ENCODE measurements around the gene HTR1A.

HTR1A gene

DNA sequence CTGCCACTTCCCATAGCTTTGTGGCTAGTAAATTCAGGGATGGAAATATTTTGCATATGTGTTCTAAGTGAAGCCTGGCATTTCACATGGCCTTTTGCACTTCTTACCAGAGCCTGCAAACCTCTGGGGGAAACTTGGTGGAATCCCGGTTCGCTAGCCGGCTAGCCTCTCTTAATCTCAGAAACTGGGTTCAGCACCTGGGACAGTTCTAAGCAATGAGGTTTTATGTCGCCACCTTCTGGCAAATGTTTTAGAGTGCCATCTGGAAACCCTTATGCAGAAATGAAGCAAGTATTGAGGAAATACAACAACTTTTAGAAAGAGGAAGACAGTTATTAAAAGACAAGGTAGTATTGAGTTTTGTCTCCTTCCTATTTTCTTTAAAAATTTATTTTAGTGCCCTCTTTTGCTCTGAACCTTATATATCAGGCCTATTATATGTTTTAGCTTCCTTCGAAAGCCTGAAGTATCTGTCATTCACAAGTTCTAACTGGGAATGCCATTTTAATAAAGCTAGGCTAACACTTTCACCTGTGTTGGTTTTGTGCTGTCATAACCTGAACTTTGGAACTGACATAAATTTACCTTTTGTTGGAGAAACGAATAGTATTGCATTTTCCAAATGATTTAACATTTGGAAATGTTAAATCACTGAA is 963 bp upstream of the HTR1A start:
- H3K36me3 ChIP-seq, result no peaks in the 10 kb centered on the region
- no peaks in the 10 kb centered on the region for H3K4me1 ChIP-seq (ENCODE audit: control insufficient read depth in 1 of 2, insufficient read depth in 1 of 2, low read depth in 1 of 2, low read length in 1 of 2)
- no peak for TF ChIP-seq CTCF (IDR thresholded peaks at IDR 0.05)
- H3K27ac ChIP-seq, result no peak overlapping the region
- peaks cover 50% of the 10 kb centered on the region for H3K27me3 ChIP-seq
- no peaks in the 10 kb centered on the region for H3K9me3 ChIP-seq
- H3K4me3 ChIP-seq (ENCODE audit: low read depth in 1 of 2, low read length in 1 of 2), result no peak overlapping the region

- peaks cover 59% of the 10 kb centered on the region for H3K27me3 ChIP-seq
- H3K4me3 ChIP-seq (ENCODE audit: low read depth in 1 of 2, low read length in 1 of 2), result no peak overlapping the region
- H3K27ac ChIP-seq, result no peak overlapping the region
- no peak for TF ChIP-seq CTCF (IDR thresholded peaks at IDR 0.05)
- H3K9me3 ChIP-seq, result no peaks in the 10 kb centered on the region
- no peaks in the 10 kb centered on the region for H3K36me3 ChIP-seq
- H3K4me1 ChIP-seq (ENCODE audit: control insufficient read depth in 1 of 2, insufficient read depth in 1 of 2, low read depth in 1 of 2, low read length in 1 of 2), result no peaks in the 10 kb centered on the region
These were observed 565 bp downstream of the HTR1A start for GRCh38 chr5:63961598-63962161.

- TF ChIP-seq CTCF (IDR thresholded peaks at IDR 0.05), result no peak
These were observed 1.1 kb downstream of the HTR1A start for GRCh38 chr5:63961125-63961597.

DNA sequence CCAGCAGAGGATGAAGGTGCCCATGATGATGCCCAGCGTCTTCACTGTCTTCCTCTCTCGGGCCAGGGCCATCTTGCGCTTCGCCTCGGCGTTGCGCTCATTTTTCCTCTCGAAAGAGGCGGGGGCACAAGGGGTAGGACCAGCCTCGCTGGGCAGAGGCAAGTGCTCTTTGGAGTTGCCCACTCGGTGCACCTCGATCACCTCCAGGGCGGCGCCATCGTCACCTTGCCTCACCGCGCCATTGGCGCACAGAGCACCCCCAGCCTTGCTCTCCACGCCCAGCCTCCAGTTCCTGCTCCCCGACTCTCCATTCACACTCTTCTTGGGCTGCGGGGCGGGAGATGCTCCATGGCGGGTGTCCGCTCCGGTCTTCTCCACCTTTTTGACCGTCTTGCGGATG is 1.6 kb downstream of the HTR1A start:
- H3K4me1 ChIP-seq (ENCODE audit: control insufficient read depth in 1 of 2, insufficient read depth in 1 of 2, low read depth in 1 of 2, low read length in 1 of 2), result no peaks in the 10 kb centered on the region
- no peaks in the 10 kb centered on the region for H3K9me3 ChIP-seq
- peaks cover 59% of the 10 kb centered on the region for H3K27me3 ChIP-seq
- H3K36me3 ChIP-seq, result no peaks in the 10 kb centered on the region
- no peak overlapping the region for H3K4me3 ChIP-seq (ENCODE audit: low read depth in 1 of 2, low read length in 1 of 2)
- no peak for TF ChIP-seq CTCF (IDR thresholded peaks at IDR 0.05)
- no peak overlapping the region for H3K27ac ChIP-seq

More at GRCh38 chr5:63961125-63961597, 1.1 kb downstream of the HTR1A start:
- H3K4me1 ChIP-seq (ENCODE audit: control insufficient read depth in 1 of 2, insufficient read depth in 1 of 2, low read depth in 1 of 2, low read length in 1 of 2), result no peaks in the 10 kb centered on the region
- H3K9me3 ChIP-seq, result no peaks in the 10 kb centered on the region
- no peak overlapping the region for H3K27ac ChIP-seq
- H3K36me3 ChIP-seq, result no peaks in the 10 kb centered on the region
- peaks cover 59% of the 10 kb centered on the region for H3K27me3 ChIP-seq
- H3K4me3 ChIP-seq (ENCODE audit: low read depth in 1 of 2, low read length in 1 of 2), result no peak overlapping the region

DNA sequence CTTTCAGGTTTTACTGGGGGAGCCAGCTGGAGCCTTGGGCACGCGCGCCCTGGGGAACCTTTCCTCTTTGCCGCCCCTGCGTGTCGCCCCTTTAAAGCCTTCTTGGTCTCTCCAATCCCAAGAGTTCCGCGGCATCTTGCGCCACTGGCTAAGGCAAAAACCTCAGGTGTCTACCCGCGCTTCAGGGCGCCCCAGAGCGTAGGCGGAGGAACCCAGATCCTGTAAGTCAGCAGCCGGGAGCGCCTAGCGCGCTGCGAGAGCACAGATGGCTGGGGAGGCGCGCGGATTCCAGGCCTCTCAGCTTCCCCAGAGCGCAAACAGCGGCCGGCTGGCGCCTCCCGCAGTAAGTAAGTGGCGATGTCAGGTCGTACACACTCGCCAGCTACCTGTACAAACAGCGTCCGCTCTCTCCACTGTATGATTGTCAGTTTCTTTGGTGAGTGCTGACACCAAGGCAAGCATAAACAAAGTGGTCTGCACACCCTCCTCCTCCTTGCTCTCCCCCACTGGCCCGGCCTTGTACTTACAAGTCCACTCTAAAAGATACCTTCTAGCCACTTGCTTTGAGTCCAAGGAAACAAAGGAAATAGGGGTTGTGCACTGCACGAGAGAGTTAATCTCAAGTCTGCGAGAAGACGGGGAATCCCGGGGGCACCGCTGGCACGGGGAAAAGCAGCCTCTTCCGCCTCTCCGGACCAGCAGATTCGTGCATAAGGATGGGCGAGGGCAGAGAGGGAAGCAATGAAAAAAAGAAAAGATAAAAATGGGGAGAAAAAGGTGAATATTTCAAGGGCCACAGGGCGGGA is 2.9 kb downstream of the HTR1A start:
- Histone ChIP-seq H3K9me3 (no peaks in the 10 kb centered on the region), H3K27ac (no peak overlapping the region), H3K36me3 (no peaks in the 10 kb centered on the region), H3K4me1 (ENCODE audit: control insufficient read depth in 1 of 2, insufficient read depth in 1 of 2, low read depth in 1 of 2, low read length in 1 of 2) (no peaks in the 10 kb centered on the region), H3K27me3 (peaks cover 59% of the 10 kb centered on the region), H3K4me3 (ENCODE audit: low read depth in 1 of 2, low read length in 1 of 2) (no peak overlapping the region)
- no peak for TF ChIP-seq CTCF (IDR thresholded peaks at IDR 0.05)
